HepG2 (cell line): ENCODE data around the gene PDIA5.

Experiments used
- CEBPG ChIP-seq: IDR thresholded peaks from 2 replicates; pipeline ENCODE4 v1.6.1; 2016
- MAFF ChIP-seq: IDR thresholded peaks from 2 replicates; pipeline ENCODE4 v1.6.1; 2011; ENCODE audit warnings: low read depth, low read length, improper control_type of control experiment
- MXI1 ChIP-seq: IDR thresholded peaks from 3 replicates; pipeline ENCODE4 v1.6.1; 2012; ENCODE audit warnings: low read depth, low read length, inconsistent platforms, borderline replicate concordance
- POLR2A ChIP-seq, 2 experiments: IDR thresholded peaks; 2 replicates each; pipeline ENCODE4 v1.6.1; 2011; ENCODE audit warnings: low read depth in 2 of 2, low read length in 2 of 2, mild to moderate bottlenecking in 1 of 2, moderate library complexity in 1 of 2; ENCODE audit not compliant: insufficient read depth in 1 of 2
- TAF15 ChIP-seq: fragments of 200-400 bp; formaldehyde crosslinking; IDR thresholded peaks from one replicate; pipeline ENCODE4 v1.6.1; 2018; ENCODE audit warnings: mild to moderate bottlenecking, low read depth, low read length; ENCODE audit not compliant: poor library complexity, severe bottlenecking
- TF ChIP-seq, protein P1 (sequence below): sonication (generic); formaldehyde crosslinking; IDR thresholded peaks from one replicate; pipeline ENCODE4 v1.5.1; 2020; ENCODE audit warnings: mild to moderate bottlenecking, missing genetic modification reagents; ENCODE audit errors: not compliant biosample characterization

DNA sequence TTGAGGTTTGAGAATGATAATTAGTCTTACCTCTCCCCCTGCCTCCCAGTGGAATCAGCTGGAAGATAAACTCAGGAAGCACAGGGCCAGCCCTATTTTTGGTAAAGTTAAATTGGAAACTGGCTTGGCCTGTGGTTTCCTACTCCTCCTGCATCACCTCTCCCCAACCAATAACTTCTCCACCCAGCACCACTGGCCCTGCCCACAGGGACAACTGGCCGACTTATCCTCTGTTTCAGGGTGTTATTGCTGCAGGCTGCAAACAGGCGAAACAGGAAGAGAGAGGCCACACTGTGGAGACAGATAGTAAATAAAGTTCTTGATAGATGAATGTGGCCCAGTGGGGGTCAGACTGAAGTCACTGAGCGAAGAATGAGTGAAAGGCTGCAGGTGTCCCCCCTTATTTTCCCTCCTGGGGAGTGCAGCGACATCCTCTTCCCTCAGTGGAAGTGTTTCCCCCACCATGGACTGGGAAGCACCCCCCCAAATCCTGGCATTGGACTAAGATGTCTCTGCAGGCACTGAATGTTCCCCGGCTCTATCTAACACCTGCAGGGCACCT is 47.1 kb downstream of the PDIA5 start:
- TF ChIP-seq, protein P1, sequence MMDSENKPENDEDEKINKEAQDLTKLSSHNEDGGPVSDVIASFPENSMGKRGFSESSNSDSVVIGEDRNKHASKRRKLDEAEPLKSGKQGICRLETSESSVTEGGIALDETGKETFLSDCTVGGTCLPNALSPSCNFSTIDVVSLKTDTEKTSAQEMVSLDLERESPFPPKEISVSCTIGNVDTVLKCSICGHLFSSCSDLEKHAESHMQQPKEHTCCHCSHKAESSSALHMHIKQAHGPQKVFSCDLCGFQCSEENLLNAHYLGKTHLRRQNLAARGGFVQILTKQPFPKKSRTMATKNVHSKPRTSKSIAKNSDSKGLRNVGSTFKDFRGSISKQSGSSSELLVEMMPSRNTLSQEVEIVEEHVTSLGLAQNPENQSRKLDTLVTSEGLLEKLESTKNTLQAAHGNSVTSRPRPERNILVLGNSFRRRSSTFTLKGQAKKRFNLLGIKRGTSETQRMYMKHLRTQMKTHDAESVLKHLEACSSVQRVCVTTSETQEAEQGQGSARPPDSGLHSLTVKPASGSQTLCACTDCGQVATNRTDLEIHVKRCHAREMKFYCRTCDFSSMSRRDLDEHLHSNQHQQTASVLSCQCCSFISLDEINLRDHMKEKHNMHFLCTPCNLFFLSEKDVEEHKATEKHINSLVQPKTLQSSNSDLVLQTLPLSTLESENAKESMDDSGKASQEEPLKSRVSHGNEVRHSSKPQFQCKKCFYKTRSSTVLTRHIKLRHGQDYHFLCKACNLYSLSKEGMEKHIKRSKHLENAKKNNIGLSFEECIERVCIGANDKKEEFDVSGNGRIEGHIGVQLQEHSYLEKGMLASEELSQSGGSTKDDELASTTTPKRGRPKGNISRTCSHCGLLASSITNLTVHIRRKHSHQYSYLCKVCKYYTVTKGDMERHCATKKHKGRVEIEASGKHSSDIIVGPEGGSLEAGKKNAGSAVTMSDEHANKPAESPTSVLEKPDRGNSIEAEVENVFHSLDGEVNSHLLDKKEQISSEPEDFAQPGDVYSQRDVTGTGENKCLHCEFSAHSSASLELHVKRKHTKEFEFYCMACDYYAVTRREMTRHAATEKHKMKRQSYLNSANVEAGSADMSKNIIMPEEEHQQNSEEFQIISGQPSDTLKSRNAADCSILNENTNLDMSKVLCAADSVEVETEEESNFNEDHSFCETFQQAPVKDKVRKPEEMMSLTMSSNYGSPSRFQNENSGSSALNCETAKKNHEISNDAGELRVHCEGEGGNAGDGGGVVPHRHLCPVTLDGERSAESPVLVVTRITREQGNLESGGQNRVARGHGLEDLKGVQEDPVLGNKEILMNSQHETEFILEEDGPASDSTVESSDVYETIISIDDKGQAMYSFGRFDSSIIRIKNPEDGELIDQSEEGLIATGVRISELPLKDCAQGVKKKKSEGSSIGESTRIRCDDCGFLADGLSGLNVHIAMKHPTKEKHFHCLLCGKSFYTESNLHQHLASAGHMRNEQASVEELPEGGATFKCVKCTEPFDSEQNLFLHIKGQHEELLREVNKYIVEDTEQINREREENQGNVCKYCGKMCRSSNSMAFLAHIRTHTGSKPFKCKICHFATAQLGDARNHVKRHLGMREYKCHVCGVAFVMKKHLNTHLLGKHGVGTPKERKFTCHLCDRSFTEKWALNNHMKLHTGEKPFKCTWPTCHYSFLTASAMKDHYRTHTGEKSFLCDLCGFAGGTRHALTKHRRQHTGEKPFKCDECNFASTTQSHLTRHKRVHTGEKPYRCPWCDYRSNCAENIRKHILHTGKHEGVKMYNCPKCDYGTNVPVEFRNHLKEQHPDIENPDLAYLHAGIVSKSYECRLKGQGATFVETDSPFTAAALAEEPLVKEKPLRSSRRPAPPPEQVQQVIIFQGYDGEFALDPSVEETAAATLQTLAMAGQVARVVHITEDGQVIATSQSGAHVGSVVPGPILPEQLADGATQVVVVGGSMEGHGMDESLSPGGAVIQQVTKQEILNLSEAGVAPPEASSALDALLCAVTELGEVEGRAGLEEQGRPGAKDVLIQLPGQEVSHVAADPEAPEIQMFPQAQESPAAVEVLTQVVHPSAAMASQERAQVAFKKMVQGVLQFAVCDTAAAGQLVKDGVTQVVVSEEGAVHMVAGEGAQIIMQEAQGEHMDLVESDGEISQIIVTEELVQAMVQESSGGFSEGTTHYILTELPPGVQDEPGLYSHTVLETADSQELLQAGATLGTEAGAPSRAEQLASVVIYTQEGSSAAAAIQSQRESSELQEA (CRISPR knock-in tag) = no peak
- TF ChIP-seq TAF15 = no peak
- TF ChIP-seq POLR2A (IDR thresholded peaks at IDR 0.05; ENCODE audit: insufficient read depth in 1 of 2, low read depth in 2 of 2, low read length in 2 of 2) = no peak
- TF ChIP-seq MAFF = no peak
- TF ChIP-seq CEBPG = no peak
- TF ChIP-seq MXI1 = no peak
